ENCODE results near the gene PUS7.

DNA sequence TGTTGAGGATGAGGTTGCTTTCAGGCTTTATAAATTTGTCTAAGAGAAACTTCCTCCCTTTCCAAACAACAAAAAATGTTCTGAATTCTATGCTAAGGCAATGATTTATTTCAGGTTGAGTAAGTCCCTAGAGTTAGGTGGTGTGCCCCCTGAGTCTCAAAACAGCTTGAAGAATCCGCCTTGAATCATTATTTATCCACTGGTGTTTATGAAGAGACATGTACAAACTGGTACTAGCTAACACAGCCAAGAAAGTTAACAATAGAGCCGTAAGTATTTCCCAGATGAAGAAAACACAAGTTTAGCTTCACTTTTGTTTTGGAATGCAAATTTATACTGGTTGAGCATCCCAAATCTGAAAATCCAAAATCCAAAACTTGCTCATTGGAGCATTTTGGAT lies 67.2 kb downstream of the PUS7 start:
- TF ChIP-seq CREB1 (IDR thresholded peaks at IDR 0.05; ENCODE audit: low read depth) (no peak), RAD21 (IDR thresholded peaks at IDR 0.05; ENCODE audit: low read depth) (no peak), TCF12 (IDR thresholded peaks at IDR 0.05; ENCODE audit: low read depth) (no peak), CEBPB (IDR thresholded peaks at IDR 0.05) (no peak), NFIC (IDR thresholded peaks at IDR 0.05) (no peak), FOXM1 (IDR thresholded peaks at IDR 0.05; ENCODE audit: borderline replicate concordance, low read depth) (no peak), TAF1 (IDR thresholded peaks at IDR 0.05; ENCODE audit: low read depth) (no peak), TEAD4 (IDR thresholded peaks at IDR 0.05) (no peak), EP300 (IDR thresholded peaks at IDR 0.05; ENCODE audit: borderline replicate concordance) (no peak), YY1 (IDR thresholded peaks at IDR 0.05; ENCODE audit: low read depth) (no peak), EGR1 (IDR thresholded peaks at IDR 0.05) (no peak)
- TF ChIP-seq, protein P1, sequence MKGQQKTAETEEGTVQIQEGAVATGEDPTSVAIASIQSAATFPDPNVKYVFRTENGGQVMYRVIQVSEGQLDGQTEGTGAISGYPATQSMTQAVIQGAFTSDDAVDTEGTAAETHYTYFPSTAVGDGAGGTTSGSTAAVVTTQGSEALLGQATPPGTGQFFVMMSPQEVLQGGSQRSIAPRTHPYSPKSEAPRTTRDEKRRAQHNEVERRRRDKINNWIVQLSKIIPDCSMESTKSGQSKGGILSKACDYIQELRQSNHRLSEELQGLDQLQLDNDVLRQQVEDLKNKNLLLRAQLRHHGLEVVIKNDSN (IDR thresholded peaks at IDR 0.05): no peak
- TF ChIP-seq, protein P2, sequence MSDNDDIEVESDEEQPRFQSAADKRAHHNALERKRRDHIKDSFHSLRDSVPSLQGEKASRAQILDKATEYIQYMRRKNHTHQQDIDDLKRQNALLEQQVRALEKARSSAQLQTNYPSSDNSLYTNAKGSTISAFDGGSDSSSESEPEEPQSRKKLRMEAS (IDR thresholded peaks at IDR 0.05): no peak
- TF ChIP-seq, protein P3, sequence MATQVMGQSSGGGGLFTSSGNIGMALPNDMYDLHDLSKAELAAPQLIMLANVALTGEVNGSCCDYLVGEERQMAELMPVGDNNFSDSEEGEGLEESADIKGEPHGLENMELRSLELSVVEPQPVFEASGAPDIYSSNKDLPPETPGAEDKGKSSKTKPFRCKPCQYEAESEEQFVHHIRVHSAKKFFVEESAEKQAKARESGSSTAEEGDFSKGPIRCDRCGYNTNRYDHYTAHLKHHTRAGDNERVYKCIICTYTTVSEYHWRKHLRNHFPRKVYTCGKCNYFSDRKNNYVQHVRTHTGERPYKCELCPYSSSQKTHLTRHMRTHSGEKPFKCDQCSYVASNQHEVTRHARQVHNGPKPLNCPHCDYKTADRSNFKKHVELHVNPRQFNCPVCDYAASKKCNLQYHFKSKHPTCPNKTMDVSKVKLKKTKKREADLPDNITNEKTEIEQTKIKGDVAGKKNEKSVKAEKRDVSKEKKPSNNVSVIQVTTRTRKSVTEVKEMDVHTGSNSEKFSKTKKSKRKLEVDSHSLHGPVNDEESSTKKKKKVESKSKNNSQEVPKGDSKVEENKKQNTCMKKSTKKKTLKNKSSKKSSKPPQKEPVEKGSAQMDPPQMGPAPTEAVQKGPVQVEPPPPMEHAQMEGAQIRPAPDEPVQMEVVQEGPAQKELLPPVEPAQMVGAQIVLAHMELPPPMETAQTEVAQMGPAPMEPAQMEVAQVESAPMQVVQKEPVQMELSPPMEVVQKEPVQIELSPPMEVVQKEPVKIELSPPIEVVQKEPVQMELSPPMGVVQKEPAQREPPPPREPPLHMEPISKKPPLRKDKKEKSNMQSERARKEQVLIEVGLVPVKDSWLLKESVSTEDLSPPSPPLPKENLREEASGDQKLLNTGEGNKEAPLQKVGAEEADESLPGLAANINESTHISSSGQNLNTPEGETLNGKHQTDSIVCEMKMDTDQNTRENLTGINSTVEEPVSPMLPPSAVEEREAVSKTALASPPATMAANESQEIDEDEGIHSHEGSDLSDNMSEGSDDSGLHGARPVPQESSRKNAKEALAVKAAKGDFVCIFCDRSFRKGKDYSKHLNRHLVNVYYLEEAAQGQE (IDR thresholded peaks at IDR 0.05; ENCODE audit: low read depth): no peak

Measured in Ishikawa (cell line).